ENCODE measurements around the gene MGMT. TPM values are rescaled to one million over a fixed set of nuclear protein-coding genes. Genes with fewer than 3 reads are reported as not detected.

MGMT gene
- total RNA-seq, 6 experiments from 2014 or later = 8.9 to 18.0 (median 10.0) TPM

- Mint-ChIP-seq H3K27ac (no peak overlapping the region), H3K9me3 (peaks cover 18% of the 10 kb centered on the region), H3K27me3 (ENCODE audit: insufficient read depth) (no peaks in the 10 kb centered on the region; the same call in 1 of the 2 replicates), H3K4me3 (no peak overlapping the region), H3K4me1 (ENCODE audit: low read depth) (no peaks in the 10 kb centered on the region), H3K36me3 (ENCODE audit: low read depth) (peaks cover 11% of the 10 kb centered on the region; the same call in 1 of the 2 replicates)
- TF ChIP-seq, protein P1, sequence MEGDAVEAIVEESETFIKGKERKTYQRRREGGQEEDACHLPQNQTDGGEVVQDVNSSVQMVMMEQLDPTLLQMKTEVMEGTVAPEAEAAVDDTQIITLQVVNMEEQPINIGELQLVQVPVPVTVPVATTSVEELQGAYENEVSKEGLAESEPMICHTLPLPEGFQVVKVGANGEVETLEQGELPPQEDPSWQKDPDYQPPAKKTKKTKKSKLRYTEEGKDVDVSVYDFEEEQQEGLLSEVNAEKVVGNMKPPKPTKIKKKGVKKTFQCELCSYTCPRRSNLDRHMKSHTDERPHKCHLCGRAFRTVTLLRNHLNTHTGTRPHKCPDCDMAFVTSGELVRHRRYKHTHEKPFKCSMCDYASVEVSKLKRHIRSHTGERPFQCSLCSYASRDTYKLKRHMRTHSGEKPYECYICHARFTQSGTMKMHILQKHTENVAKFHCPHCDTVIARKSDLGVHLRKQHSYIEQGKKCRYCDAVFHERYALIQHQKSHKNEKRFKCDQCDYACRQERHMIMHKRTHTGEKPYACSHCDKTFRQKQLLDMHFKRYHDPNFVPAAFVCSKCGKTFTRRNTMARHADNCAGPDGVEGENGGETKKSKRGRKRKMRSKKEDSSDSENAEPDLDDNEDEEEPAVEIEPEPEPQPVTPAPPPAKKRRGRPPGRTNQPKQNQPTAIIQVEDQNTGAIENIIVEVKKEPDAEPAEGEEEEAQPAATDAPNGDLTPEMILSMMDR (IDR thresholded peaks at IDR 0.05) = no peak
- no peak for DNase-seq
These were observed 227.7 kb downstream of the MGMT start for GRCh38 chr10:129694691-129695243.

DNA sequence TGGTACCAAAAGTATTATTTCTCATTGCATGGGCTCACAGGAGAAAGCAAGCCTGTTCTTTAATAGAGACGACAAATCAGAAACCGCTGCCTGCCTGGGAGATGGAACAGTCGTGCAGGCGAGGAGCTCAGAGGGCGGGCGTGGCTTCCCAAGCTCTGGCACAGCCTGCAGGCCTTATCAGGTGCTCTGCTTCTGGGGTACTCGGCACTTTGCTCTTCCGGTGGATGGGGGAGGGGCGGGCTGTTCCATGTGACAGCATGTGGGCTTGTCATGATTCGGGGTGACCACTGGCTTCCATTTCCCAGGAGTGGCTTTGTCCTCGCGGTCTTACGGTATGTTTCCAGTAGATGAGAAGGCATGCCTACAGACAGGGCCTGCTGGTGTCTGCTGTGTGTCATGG is 228.6 kb downstream of the MGMT start:
- Mint-ChIP-seq H3K27me3 (ENCODE audit: insufficient read depth) (no peaks in the 10 kb centered on the region; the same call in 1 of the 2 replicates), H3K27ac (no peak overlapping the region), H3K9me3 (peaks cover 16% of the 10 kb centered on the region), H3K36me3 (ENCODE audit: low read depth) (peaks cover 11% of the 10 kb centered on the region; the same call in 1 of the 2 replicates), H3K4me1 (ENCODE audit: low read depth) (no peaks in the 10 kb centered on the region), H3K4me3 (no peak overlapping the region)
- no peak for DNase-seq
- TF ChIP-seq, protein P1 (IDR thresholded peaks at IDR 0.05) = no peak

- no peak overlapping the region for H3K4me3 Mint-ChIP-seq
- H3K27me3 Mint-ChIP-seq (ENCODE audit: insufficient read depth) = no peaks in the 10 kb centered on the region
- no peak for DNase-seq
- no peak overlapping the region for H3K27ac Mint-ChIP-seq
- H3K4me1 Mint-ChIP-seq (ENCODE audit: low read depth) = no peaks in the 10 kb centered on the region
- TF ChIP-seq, protein P1 (IDR thresholded peaks at IDR 0.05) = no peak
- peaks cover 6% of the 10 kb centered on the region for H3K36me3 Mint-ChIP-seq (ENCODE audit: low read depth)
- H3K9me3 Mint-ChIP-seq = peaks cover 11% of the 10 kb centered on the region
These were observed 229.6 kb downstream of the MGMT start for GRCh38 chr10:129696636-129697035.

- H3K36me3 Mint-ChIP-seq (ENCODE audit: low read depth) = peaks cover 12% of the 10 kb centered on the region
- no peak overlapping the region for H3K4me3 Mint-ChIP-seq
- no peaks in the 10 kb centered on the region for H3K27me3 Mint-ChIP-seq (ENCODE audit: insufficient read depth)
- TF ChIP-seq, protein P1 (IDR thresholded peaks at IDR 0.05) = no peak
- no peak for DNase-seq
- H3K4me1 Mint-ChIP-seq (ENCODE audit: low read depth) = no peaks in the 10 kb centered on the region
- H3K27ac Mint-ChIP-seq = no peak overlapping the region
- peaks cover 18% of the 10 kb centered on the region for H3K9me3 Mint-ChIP-seq
These were observed 230.6 kb downstream of the MGMT start for GRCh38 chr10:129697463-129698247.

GRCh38 chr10:129699722-129700340 is 232.8 kb downstream of the MGMT start:
- H3K27me3 Mint-ChIP-seq (ENCODE audit: insufficient read depth) = no peaks in the 10 kb centered on the region
- H3K4me1 Mint-ChIP-seq (ENCODE audit: low read depth) = no peaks in the 10 kb centered on the region
- H3K27ac Mint-ChIP-seq = no peak overlapping the region
- H3K9me3 Mint-ChIP-seq = peaks cover 32% of the 10 kb centered on the region
- DNase-seq = no peak
- H3K36me3 Mint-ChIP-seq (ENCODE audit: low read depth) = peaks cover 19% of the 10 kb centered on the region
- H3K4me3 Mint-ChIP-seq = no peak overlapping the region
- TF ChIP-seq, protein P1 (IDR thresholded peaks at IDR 0.05) = no peak

Data from HFFc6 (cell line).